ENCODE results near the gene ARHGAP25.

GRCh38 chr2:68847751-68848150 is 113.1 kb downstream of the ARHGAP25 start:
- no peak for TF ChIP-seq CTCF (IDR thresholded peaks at IDR 0.05)
- TF ChIP-seq POLR2A (IDR thresholded peaks at IDR 0.05), result no peak
